SK-N-MC (cell line): ENCODE measurements around the gene NBPF1.
"Not testable (repeated sequence)": the region's sequence is repeated elsewhere in the genome, so short reads cannot be mapped to it uniquely, and the experiment has no call there.

ENCODE experiments used
- FOXP2 ChIP-seq: optimal IDR thresholded peaks from 2 replicates; pipeline ENCODE3; 2011; ENCODE audit warnings: mild to moderate bottlenecking, moderate library complexity; ENCODE audit not compliant: insufficient read depth; ENCODE audit errors: extremely low read length, control extremely low read depth
- POLR2AphosphoS5 ChIP-seq: IDR thresholded peaks from 2 replicates; pipeline ENCODE4 v1.6.1; 2012; ENCODE audit warnings: mild to moderate bottlenecking, low read depth, low read length, borderline replicate concordance

DNA sequence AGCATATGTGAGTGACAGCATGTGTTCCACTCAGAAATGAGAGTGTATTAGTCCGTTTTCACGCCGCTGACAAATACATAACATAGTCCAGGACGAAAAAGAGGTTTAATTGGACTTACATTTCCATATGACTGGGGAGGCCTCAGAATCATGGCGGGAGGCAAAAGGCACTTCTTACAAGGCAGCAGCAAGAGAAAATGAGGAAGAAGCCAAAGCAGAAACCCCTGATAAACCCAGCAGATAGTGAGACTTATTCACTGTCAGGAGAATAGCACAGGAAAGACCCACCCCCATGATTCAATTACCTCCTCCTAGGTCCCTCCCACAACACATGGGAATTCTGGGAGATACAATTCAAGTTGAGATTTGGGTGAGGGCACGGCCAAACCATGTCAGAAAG, 75.8 kb downstream of the NBPF1 start:
- not testable (repeated sequence) for TF ChIP-seq POLR2AphosphoS5, FOXP2
